Esophagus muscularis mucosa (tissue), 4 donors: Measurements from ENCODE around the gene PRPF31.

Experiments used
- EP300 ChIP-seq: sonication (generic); formaldehyde crosslinking; IDR thresholded peaks from one replicate; pipeline ENCODE4 v1.6.1; 2017; ENCODE audit warnings: antibody characterized with exemption
- POLR2A ChIP-seq: fragments of 450-650 bp; IDR thresholded peaks from one replicate; pipeline ENCODE4 v1.6.1; 2017; ENCODE audit warnings: antibody characterized with exemption, moderate library complexity, mild to moderate bottlenecking, low read depth
- POLR2AphosphoS5 ChIP-seq, 2 donors: sonication (generic); formaldehyde crosslinking; IDR thresholded peaks; one replicate each; pipeline ENCODE4 v1.6.1; 2017; ENCODE audit warnings: antibody characterized with exemption in 2 of 2
- TF ChIP-seq, protein P1 (sequence below), 3 experiments: fragments of 200-600 bp in 2 of 3; fragments of 450-650 bp in 1 of 3; sonication (generic) in 2 of 3; IDR thresholded peaks; one replicate each; pipeline ENCODE4 v1.5.1; 2017 to 2019; ENCODE audit warnings: antibody characterized with exemption in 3 of 3, mild to moderate bottlenecking in 2 of 3, moderate library complexity in 1 of 3

DNA sequence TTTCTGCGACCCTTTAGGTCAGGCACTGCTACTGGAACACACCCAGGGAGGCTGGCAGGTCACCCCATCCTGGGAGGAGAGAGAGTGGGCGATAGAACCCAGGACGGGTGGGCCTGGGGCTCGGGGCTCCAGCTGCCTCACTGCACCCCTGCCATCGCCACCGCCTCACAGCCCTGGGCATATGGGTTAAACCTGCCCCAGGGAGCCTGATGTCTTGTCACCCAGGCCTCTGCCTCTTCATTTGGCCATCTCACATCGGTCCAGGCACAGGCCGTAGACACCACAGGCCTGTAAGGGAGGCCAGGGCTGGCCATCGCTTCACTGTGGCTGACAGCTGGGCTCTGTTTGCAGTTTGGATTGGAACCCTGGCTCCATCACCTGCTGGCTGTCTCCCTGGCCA is 10.2 kb downstream of the PRPF31 start:
- TF ChIP-seq, protein P1, sequence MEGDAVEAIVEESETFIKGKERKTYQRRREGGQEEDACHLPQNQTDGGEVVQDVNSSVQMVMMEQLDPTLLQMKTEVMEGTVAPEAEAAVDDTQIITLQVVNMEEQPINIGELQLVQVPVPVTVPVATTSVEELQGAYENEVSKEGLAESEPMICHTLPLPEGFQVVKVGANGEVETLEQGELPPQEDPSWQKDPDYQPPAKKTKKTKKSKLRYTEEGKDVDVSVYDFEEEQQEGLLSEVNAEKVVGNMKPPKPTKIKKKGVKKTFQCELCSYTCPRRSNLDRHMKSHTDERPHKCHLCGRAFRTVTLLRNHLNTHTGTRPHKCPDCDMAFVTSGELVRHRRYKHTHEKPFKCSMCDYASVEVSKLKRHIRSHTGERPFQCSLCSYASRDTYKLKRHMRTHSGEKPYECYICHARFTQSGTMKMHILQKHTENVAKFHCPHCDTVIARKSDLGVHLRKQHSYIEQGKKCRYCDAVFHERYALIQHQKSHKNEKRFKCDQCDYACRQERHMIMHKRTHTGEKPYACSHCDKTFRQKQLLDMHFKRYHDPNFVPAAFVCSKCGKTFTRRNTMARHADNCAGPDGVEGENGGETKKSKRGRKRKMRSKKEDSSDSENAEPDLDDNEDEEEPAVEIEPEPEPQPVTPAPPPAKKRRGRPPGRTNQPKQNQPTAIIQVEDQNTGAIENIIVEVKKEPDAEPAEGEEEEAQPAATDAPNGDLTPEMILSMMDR (IDR thresholded peaks at IDR 0.05) = no peak
- TF ChIP-seq POLR2A (no peak), EP300 (no peak), POLR2AphosphoS5 (IDR thresholded peaks at IDR 0.05) (no peak)
